Cardiac fibroblast (primary cell): ENCODE results near the gene SLC25A21.
"Not testable (repeated sequence)": the region's sequence is repeated elsewhere in the genome, so short reads cannot be mapped to it uniquely, and the experiment has no call there.

ENCODE experiments used
- DNase-seq, 2 donors: peaks; one replicate each; pipeline versions ENCODE4 v3.0.0 to v3.0.0-alpha.2; 2010; ENCODE audit warnings: low read depth in 2 of 2
- H3K4me3 ChIP-seq, 2 donors: replicated peaks in 1 of 2; 1 replicate in 1 of 2; 2 replicates in 1 of 2; pipeline ENCODE4 v1.5.1; 2011; ENCODE audit warnings: low read depth in 2 of 2, low read length in 2 of 2, mild to moderate bottlenecking in 2 of 2, moderate library complexity in 1 of 2
- CTCF ChIP-seq: IDR thresholded peaks from one replicate; pipeline ENCODE4 v1.5.1; 2011; ENCODE audit warnings: low read depth, mild to moderate bottlenecking, low read length, inconsistent platforms

The SLC25A21 gene

DNA sequence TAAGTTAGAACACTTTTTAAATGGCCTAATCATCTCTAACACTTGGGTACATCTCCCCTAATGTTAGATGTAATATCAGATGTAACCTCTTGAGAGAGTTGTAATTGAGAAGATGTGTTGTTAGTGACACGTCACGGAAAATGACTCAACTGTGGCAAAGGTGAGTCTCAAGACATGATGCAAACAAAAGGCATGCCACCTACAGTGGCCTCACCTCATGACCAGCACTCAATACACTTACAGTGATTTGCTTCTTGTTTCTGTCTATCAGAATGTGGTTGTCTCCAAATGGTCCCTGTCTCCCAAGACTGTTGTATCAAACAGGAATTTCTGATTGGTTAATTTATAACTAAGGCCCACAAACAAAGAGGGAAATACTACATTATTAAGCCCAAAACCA is 91.2 kb downstream of the SLC25A21 start:
- DNase-seq = peak in 1 of 2 donors; percentile 54

GRCh38 chr14:37078131-37078530 is 94.3 kb downstream of the SLC25A21 start:
- no peak for DNase-seq
- TF ChIP-seq CTCF = no peak
- H3K4me3 ChIP-seq = no peak overlapping the region

More for the DNA sequence above, 91.2 kb downstream of the SLC25A21 start:
- no peak overlapping the region for H3K4me3 ChIP-seq
- no peak for TF ChIP-seq CTCF

GRCh38 chr14:37074320-37074719 is 98.1 kb downstream of the SLC25A21 start:
- not testable (repeated sequence) for H3K4me3 ChIP-seq, DNase-seq

DNA sequence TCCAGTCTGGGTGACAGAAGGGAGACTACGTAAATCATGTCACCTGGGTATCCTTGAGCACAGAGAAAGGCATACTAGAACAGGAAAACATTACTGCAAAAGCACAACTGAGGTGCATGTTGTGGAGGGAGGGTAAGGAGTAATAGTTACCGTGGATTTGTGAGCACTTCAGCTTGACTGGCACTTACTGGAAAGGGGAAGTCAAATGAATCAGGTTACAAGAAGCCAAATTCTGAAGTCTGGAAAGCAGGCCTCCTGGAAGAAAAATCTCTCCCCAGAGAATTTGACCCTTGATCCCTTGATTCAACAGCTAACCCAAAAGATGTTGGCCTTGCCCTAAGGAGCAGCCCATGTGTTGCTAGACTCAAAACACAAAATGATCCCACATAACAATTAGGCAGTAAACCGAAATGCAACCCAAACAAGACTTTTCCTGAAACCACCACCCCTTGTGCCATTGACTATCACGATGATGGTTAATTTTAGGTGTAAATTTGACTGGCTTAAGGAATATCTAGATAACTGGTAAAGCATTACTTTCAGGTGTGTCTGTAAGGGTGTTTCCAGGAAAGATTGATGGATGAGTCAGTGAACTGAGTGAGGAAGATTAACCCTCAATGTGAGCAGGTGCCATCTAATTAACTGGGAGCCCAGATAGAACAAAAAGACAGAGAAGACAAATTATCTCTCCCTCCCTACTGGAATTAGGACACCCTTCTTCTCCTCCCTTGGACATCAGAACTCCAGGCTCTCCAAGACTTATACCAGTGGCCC is 108.8 kb downstream of the SLC25A21 start:
- TF ChIP-seq CTCF = no peak
- DNase-seq = peak in 1 of 2 donors; percentile 12
- H3K4me3 ChIP-seq = no peak overlapping the region

- DNase-seq = no peak
- TF ChIP-seq CTCF = no peak
- no peak overlapping the region for H3K4me3 ChIP-seq
Measured at GRCh38 chr14:37062191-37062803, 110.1 kb downstream of the SLC25A21 start.

- H3K4me3 ChIP-seq = no peak overlapping the region
- TF ChIP-seq CTCF = no peak
- DNase-seq = no peak
Measured at GRCh38 chr14:37061697-37062096, 110.7 kb downstream of the SLC25A21 start.

DNA sequence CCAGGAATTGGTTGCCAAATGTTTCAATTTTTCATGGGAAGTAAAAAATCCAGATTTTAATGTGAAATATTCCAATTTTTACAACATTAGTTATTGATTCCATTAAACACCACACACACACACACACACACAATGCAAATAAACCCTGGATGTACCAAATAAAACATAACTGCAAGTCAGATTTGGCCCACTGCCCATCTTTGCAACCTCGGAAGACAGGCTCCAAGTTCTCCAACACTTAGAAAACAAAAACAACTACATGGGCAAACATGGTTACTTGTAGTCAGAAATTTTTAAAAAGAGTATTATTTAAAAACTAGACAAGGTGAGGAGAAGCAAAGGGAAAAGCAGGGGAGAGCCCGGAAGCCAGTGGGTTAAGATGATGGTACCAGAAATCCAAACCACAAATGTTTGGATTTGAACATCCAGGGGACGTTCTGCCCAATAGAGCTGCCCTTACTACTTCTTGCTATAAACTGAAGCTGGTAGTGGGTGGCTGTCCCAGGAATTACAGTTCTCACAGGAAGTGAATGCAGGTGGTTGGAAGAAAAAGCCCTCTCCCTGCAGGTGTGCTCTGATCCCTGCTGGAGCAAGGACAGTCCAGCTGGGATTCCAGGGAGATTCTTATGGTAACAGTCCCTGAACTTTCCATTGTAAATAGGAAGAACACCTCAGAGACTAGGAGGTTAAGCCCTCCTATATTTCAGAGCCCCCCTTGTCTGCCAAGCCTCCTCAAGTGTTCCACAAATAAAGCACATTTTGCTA is 111.7 kb downstream of the SLC25A21 start:
- no peak for TF ChIP-seq CTCF
- no peak overlapping the region for H3K4me3 ChIP-seq

More for the DNA sequence above, 111.7 kb downstream of the SLC25A21 start:
- DNase-seq = no peak
